OCI-LY3 (cell line): Measurements from ENCODE around the gene HOXB3.

Source experiments
- CTCF ChIP-seq: fragments of 200-600, 300-600 bp; sonication (generic); IDR thresholded peaks from 2 replicates; pipeline ENCODE4 v1.5.1; 2014; ENCODE audit warnings: antibody characterized with exemption, low read length, low read depth
- EZH2phosphoT487 ChIP-seq: fragments of 200-600 bp; shearing (Covaris generic); IDR thresholded peaks from 2 replicates; pipeline ENCODE4 v1.6.1; 2018; ENCODE audit warnings: antibody characterized with exemption, mixed run types, low read depth

- TF ChIP-seq CTCF (no peak), EZH2phosphoT487 (no peak)
Measured at GRCh38 chr17:48619826-48620449, 29.9 kb upstream of the HOXB3 start.
